OCI-LY7 (cell line): ENCODE measurements around the gene PARL.

Source experiments
- CTCF ChIP-seq: fragments of 200-600 bp; sonication (generic); conservative IDR thresholded peaks from 2 replicates; pipeline ENCODE4 v1.5.1; 2014; ENCODE audit warnings: mild to moderate bottlenecking, antibody characterized with exemption, low read length, moderate library complexity, mixed read lengths
- EZH2phosphoT487 ChIP-seq: fragments of 200-600 bp; sonication (generic); IDR thresholded peaks from 2 replicates; pipeline ENCODE4 v1.6.1; 2018; ENCODE audit warnings: low read depth, borderline replicate concordance, mild to moderate bottlenecking, mixed run types, antibody characterized with exemption, low read length, moderate library complexity, mixed read lengths

GRCh38 chr3:183794452-183794851 lies 90.2 kb downstream of the PARL start:
- TF ChIP-seq CTCF (no peak), EZH2phosphoT487 (no peak)
